Stimulated activated CD4-positive, alpha-beta T cell treated with anti-CD3 and anti-CD28 coated beads, Interleukin-12 subunit alpha, Interleukin-12 subunit beta, amount 100 ng/mL, for 24 hours (primary cell): Measurements from ENCODE around the gene KCNC2.

Experiments
- DNase-seq, 2 experiments: peaks; one replicate each; pipeline ENCODE4 v3.0.0-alpha.2; 2020; ENCODE audit warnings: low read depth in 2 of 2

KCNC2 gene

DNA sequence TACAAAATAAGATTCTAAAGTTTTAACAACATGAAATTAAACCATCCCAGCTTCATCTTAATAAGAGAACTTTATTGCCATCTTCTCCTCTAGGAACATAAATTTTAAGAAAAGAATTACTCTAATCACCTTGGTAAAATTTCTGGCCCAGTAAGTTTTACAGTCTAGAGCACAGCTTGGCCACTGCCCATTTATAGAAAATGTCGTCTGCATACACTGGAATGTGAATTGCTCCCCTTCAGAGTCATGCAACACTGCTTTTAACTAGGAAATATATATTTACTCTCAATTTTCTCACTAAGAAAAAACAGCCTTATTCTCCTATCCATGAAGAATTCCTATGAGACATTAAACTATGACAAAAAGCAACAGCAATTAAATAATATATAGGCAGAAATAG lies 48.2 kb downstream of the KCNC2 start:
- DNase-seq: no peak

GRCh38 chr12:75157385-75157784 lies 52.3 kb downstream of the KCNC2 start:
- DNase-seq: no peak

- no peak for DNase-seq
Observed at GRCh38 chr12:75155962-75156361, 53.7 kb downstream of the KCNC2 start.

- DNase-seq: no peak
Observed at GRCh38 chr12:75154388-75154787, 55.3 kb downstream of the KCNC2 start.

DNA sequence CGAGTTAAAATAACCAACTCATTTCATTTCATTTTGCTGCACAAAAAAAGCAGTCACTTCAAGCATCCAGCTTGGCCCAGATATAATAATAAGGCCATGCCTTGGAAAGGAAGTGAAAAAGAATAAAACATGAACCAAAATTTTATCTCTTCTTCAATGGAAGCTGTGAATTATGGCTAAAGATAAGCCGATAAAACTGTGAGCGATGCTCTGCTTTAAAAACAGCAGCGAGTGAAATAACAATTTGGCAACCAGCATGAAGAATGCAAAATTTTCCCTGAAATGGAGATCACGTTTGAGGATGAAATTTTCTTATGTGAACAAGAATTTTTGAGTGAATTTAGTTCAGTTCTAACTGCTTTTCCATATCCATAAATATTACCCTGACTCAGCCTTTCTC lies 70.4 kb downstream of the KCNC2 start:
- no peak for DNase-seq

GRCh38 chr12:75137896-75138295 lies 71.7 kb downstream of the KCNC2 start:
- no peak for DNase-seq

- DNase-seq: no peak
Observed at GRCh38 chr12:75135026-75135425, 74.6 kb downstream of the KCNC2 start.

DNA sequence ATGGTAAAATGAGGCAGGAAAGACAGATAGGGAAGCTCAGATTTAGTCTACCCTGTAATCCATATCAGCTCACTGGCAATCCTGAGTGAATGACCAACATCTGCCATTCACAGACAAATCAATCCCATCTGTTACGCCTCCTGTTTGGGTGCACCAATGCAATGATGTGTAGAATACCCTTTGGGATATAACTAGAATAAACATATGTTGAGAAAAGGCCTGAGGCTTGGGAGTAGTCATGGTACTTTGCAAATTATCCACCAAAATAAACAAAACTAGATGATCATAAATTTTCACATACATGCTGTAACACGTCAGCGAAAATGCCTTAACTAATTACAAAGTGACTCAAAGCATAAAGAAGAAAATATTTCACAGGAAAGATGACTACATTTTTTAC lies 78.8 kb downstream of the KCNC2 start:
- DNase-seq: no peak

DNA sequence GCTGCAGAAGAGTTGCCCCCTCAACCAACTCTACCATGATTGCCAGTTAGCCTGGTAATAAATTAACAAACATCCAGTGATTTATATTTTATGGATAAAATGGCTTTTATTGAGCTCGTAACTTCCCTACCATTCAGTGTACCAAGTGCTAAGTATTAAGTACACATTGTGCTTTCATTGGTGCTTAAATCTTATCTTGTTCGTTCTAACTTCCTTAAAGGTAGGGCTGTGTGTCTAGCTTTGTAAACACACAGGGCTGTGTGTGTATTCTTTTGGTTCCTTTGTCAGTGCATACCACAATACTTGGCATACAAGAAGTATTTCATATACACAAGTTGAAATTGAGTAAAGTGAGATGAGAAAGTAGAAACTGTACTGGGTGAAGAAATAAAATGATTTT lies 80.4 kb downstream of the KCNC2 start:
- DNase-seq: no peak

DNA sequence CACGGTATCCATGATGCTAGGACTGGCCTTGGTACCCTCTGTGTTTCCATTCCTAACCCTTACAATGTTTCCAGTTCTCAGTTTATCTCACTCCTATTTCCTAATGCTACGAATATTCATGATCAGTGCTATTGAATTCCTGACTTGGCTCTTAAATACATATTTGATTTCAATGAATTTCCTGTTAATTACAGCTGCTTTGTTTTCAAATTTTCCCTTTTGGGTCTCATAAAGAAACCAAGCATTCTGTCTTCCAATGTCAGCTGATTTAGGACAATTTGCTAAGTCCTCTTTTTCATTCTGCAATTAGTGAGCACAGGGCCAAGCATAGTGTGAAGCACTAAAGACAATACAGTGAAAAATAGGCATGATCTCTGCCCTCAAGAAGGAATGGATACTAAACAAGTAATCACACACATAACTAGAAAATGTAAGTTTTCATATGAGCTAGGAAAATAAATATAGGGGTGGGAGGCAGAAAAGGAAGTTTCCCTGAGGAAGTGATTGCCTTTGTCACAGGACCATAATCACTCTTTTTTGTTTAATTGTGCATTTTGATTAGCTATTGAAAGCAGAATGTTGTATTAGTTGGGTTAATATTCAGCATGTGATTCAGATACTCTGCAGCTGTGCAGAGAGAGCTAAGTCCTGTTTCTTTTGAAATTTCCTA lies 88.5 kb downstream of the KCNC2 start:
- DNase-seq: no peak

GRCh38 chr12:75120311-75120711 lies 89.3 kb downstream of the KCNC2 start:
- DNase-seq: no peak

DNA sequence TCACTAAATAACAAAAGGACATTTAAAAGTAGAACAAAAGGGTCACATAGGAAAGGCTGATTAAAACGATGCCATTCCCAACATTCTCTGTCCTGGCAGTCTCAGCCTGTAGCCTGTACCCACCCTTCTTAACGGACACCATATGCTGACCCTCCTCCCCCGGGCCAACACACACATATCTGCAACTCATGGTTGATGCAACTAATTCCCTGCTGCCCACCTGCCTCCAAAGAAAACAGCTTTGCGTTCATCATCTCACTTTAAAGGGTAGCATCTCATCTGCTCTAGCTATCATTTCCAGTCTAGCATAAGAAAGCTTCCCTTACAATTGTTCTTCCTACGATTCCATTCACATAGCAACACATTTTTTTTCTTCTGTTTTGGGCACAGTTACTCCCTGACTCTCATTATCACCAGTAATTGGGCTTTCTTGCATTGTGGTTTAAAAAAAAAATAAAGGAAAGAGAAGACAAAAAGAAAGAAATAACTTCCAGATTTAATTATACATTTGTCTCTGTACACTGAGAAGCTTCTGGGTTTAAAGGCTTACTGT lies 92.9 kb downstream of the KCNC2 start:
- no peak for DNase-seq

GRCh38 chr12:75115748-75116147 lies 93.9 kb downstream of the KCNC2 start:
- DNase-seq: no peak

DNA sequence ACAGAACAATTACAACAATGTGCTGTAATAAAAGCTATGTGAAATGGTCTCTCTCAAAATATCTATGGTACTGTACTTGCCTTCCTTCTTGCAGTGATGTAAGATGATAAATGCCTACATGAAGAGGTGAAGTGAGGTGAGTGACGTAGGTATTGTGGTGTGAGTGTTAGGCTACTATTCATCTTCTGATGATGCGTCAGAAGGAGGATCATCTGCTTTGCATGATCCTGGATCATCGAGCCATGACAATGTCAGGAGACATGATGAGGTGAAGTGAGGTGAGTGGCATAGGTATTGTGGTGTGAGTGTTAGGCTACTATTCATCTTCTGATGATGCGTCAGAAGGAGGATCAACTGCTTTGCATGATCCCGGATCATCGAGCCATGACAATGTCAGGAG lies 105.8 kb downstream of the KCNC2 start:
- no peak for DNase-seq

GRCh38 chr12:75101781-75102180 lies 107.9 kb downstream of the KCNC2 start:
- DNase-seq: no peak

GRCh38 chr12:75099210-75099609 lies 110.4 kb downstream of the KCNC2 start:
- DNase-seq: no peak

- no peak for DNase-seq
Observed at GRCh38 chr12:75097003-75097402, 112.6 kb downstream of the KCNC2 start.

DNA sequence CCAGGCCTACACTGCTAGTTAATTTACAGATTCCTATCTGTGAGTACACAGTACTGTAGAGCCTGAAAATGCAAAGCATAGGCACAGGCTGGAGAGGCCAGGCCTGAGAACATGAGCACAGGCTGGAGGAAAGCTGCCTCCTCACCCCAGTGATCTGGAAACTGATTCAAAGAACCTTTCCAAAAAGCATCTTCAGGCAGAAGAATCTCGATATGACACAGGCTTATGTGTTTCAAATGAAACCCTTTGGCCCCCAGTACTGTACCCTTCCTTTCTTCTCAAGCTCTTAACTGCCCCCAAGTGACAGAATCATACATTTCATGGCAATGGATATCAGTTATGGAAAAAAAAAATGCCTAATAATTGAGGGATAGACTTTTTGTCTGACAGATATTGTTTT lies 122.0 kb downstream of the KCNC2 start:
- no peak for DNase-seq

- no peak for DNase-seq
Observed at GRCh38 chr12:75086091-75087038, 123.3 kb downstream of the KCNC2 start.

DNA sequence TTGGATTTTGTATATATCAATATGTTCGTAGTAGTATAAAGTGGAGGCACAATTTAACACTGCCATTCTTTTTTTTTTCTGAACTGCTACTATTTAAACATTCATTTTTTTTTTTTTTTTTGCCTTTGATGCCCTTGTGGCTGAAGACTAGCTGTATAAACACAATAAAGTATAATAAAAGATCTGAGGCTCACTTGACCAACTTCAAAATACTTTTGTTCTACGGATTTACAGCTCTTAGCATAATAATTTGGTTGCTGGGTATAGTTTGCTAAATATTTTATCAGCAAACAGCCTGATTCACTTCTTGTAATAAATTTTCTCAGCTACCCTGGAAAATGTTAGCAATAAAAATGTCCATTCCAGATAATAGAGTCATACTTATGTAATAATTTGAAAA lies 128.3 kb downstream of the KCNC2 start:
- DNase-seq: no peak

DNA sequence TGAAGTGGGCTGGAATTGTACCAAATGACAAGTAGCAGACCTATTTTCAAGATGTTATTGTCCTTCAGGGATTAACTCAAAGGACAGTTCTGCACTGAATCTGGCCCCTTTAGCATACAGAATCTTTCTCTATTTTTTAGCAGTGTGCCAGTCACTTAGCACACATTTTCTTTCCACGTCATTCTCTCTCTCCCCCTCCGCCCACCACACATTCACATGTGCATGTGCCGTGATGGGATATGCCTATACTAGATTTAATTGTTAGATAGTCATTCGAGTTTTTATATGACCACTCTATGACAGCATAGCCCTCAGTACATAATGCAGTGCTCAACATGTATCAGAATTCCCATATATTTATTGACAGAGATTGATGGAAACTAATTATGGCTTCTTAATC lies 129.1 kb downstream of the KCNC2 start:
- no peak for DNase-seq

GRCh38 chr12:75065482-75065881 lies 144.2 kb downstream of the KCNC2 start:
- DNase-seq: no peak

GRCh38 chr12:75062691-75063090 lies 146.9 kb downstream of the KCNC2 start:
- DNase-seq: no peak
